Upper lobe of right lung (tissue), 1 donor: ENCODE measurements around the gene RIPOR1. TPM values are rescaled to one million over a fixed set of nuclear protein-coding genes. Genes with fewer than 3 reads are reported as not detected.

Experiments
- ATAC-seq: fragments of 200-7000 bp; cut with Tn5 transposase; one replicate; pipeline ENCODE4 v1.9.1; 2020; ENCODE audit warnings: mild to moderate bottlenecking, moderate library complexity
- DNase-seq: peaks from one replicate; pipeline ENCODE4 v3.0.0-alpha.2; 2020
- H3K27ac ChIP-seq: fragments of 200-600 bp; one replicate; pipeline ENCODE4 v1.8.0; 2022
- H3K27me3 ChIP-seq: fragments of 200-600 bp; one replicate; pipeline ENCODE4 v1.8.0; 2022; ENCODE audit warnings: mild to moderate bottlenecking
- H3K36me3 ChIP-seq: fragments of 200-600 bp; one replicate; pipeline ENCODE4 v1.8.0; 2022
- H3K4me1 ChIP-seq: fragments of 200-600 bp; one replicate; pipeline ENCODE4 v1.8.0; 2022
- H3K4me3 ChIP-seq: fragments of 200-600 bp; one replicate; pipeline ENCODE4 v1.8.0; 2022; ENCODE audit warnings: mild to moderate bottlenecking
- H3K9me3 ChIP-seq: fragments of 200-600 bp; one replicate; pipeline ENCODE4 v1.8.0; 2022
- CTCF ChIP-seq: fragments of 200-600 bp; IDR thresholded peaks from one replicate; pipeline ENCODE4 v1.8.0; 2022; ENCODE audit warnings: antibody characterized with exemption
- intact Hi-C: fragments of 100-400 bp; cut with DNase I; formaldehyde crosslinking; loops from one replicate; pipeline ENCODE4 v1.11.0; 2022
- long read RNA-seq: library from polyadenylated mRNA; unstranded; transcript quantifications from one replicate; pipeline ENCODE4 v2.0.0, GENCODE V29; 2021
- total RNA-seq: library from RNA; stranded (reverse); fragmentation: NEBNext Ultra II Directional; extraction: Animal tissue kit (Norgen Biotek cat#: 25700); gene quantifications from one replicate; pipeline ENCODE4 v1.2.1, GENCODE V29; 2021
- donor health status: DM: no; HTN: yes; CAD: no; lungs with severe emphysema.

The RIPOR1 gene
- 133 TPM for total RNA-seq
- long read RNA-seq, full-length matches to known transcripts = 11 of 93 reads
- long read RNA-seq, partial matches to known transcripts = 60 of 93 reads
- long read RNA-seq, other reads (novel, unspliced or antisense) = 22 of 93 reads

- H3K27me3 ChIP-seq = no peaks in the 10 kb centered on the region
- H3K4me1 ChIP-seq = peaks cover 32% of the 10 kb centered on the region
- peak; percentile 85 for DNase-seq
- H3K4me3 ChIP-seq = peak within 1 kb of the TSS; percentile 66
- H3K36me3 ChIP-seq = no peaks in the 10 kb centered on the region
- peak; percentile 65 for ATAC-seq
- H3K27ac ChIP-seq = peak within 1 kb of the TSS; percentile 88
- intact Hi-C loops = loop anchor here (10.0 kb wide), 1 partner anchor 126 kb away; no protein-coding TSS in a partner anchor
- no peak for TF ChIP-seq CTCF
- no peaks in the 10 kb centered on the region for H3K9me3 ChIP-seq
Measured at GRCh38 chr16:67528222-67528869, at the start of gene RIPOR1. RIPOR1 (plus strand) TSS chr16:67528829; CDS start chr16:67538447, 9,618 bp downstream.

GRCh38 chr16:67480833-67481560 lies 47.6 kb upstream of the RIPOR1 start, which contains the start of gene ATP6V0D1:
ATP6V0D1 (minus strand) TSS chr16:67481157; CDS start chr16:67481086, 71 bp downstream.
- peak; percentile 89 for TF ChIP-seq CTCF
- peak within 1 kb of the TSS; percentile 97 for H3K27ac ChIP-seq
- no peaks in the 10 kb centered on the region for H3K27me3 ChIP-seq
- H3K4me1 ChIP-seq = peaks cover 51% of the 10 kb centered on the region
- DNase-seq = peak; percentile 99
- ATAC-seq = peak; percentile 93
- no peaks in the 10 kb centered on the region for H3K36me3 ChIP-seq
- H3K9me3 ChIP-seq = no peaks in the 10 kb centered on the region
- peak within 1 kb of the TSS; percentile 99 for H3K4me3 ChIP-seq
- intact Hi-C loops = no loop called here

- Histone ChIP-seq H3K27me3 (no peaks in the 10 kb centered on the region), H3K36me3 (no peaks in the 10 kb centered on the region), H3K27ac (peak overlapping the region; percentile 85), H3K4me1 (peaks cover 48% of the 10 kb centered on the region), H3K4me3 (peak overlapping the region; percentile 99), H3K9me3 (no peaks in the 10 kb centered on the region)
- ATAC-seq (no peak), DNase-seq (peak; percentile 76)
- intact Hi-C loops = no loop called here
- no peak for TF ChIP-seq CTCF
Measured at GRCh38 chr16:67481561-67482232, 46.9 kb upstream of the RIPOR1 start.

GRCh38 chr16:67482233-67482924 lies 46.2 kb upstream of the RIPOR1 start:
- no peaks in the 10 kb centered on the region for H3K9me3 ChIP-seq
- intact Hi-C loops = no loop called here
- DNase-seq (no peak), ATAC-seq (no peak)
- H3K27me3 ChIP-seq = no peaks in the 10 kb centered on the region
- H3K36me3 ChIP-seq = no peaks in the 10 kb centered on the region
- no peak for TF ChIP-seq CTCF
- H3K27ac ChIP-seq = peak overlapping the region; percentile 85
- H3K4me3 ChIP-seq = peak overlapping the region; percentile 99
- peaks cover 43% of the 10 kb centered on the region for H3K4me1 ChIP-seq

- Histone ChIP-seq H3K9me3 (no peaks in the 10 kb centered on the region), H3K4me3 (peak within 1 kb of the TSS; percentile 99), H3K27ac (peak within 1 kb of the TSS; percentile 30), H3K27me3 (no peaks in the 10 kb centered on the region), H3K36me3 (no peaks in the 10 kb centered on the region), H3K4me1 (peaks cover 39% of the 10 kb centered on the region)
- no peak for ATAC-seq
- no peak for TF ChIP-seq CTCF
- no peak for DNase-seq
- intact Hi-C loops = no loop called here
Measured at GRCh38 chr16:67483150-67483549, 45.5 kb upstream of the RIPOR1 start, which contains the start of gene AGRP. AGRP (minus strand) TSS chr16:67483547; CDS start chr16:67483398, 149 bp downstream.
